Measurements from ENCODE around the gene DCBLD1.

Gene DCBLD1

DNA sequence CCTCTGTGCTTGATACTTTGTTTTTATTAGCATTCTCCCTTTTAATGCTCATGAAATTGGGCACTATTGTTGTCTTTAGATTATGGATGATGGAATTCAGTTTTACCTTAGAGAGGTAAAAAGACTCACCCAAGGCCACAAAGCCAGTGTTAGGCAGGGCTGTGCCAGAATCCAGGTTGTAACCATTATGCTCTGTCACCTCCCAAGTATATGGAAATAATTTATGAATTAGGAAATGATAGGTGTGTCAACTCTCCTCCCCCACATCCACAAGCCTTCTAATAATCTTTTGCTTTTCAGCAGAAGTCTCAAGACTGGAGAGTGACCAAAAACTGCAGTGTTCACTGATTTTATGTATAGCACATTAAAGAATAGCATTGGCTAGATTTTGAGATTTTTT is 13.0 kb downstream of the DCBLD1 start:
- TF ChIP-seq SPI1 (IDR thresholded peaks at IDR 0.05; ENCODE audit: low read depth, low read length) (no peak), POLR2A (IDR thresholded peaks at IDR 0.05; ENCODE audit: low read depth, low read length) (no peak), POU2F2 (IDR thresholded peaks at IDR 0.05; ENCODE audit: low read depth, low read length) (no peak), PAX5 (IDR thresholded peaks at IDR 0.05; ENCODE audit: insufficient read depth, low read length, severe bottlenecking) (no peak), TAF1 (IDR thresholded peaks at IDR 0.05; ENCODE audit: low read depth, low read length) (no peak), POLR2AphosphoS5 (IDR thresholded peaks at IDR 0.05; ENCODE audit: low read depth, low read length) (no peak)
- FAIRE-seq (no peak), DNase-seq (ENCODE audit: insufficient read length, low spot score) (no peak)

DNA sequence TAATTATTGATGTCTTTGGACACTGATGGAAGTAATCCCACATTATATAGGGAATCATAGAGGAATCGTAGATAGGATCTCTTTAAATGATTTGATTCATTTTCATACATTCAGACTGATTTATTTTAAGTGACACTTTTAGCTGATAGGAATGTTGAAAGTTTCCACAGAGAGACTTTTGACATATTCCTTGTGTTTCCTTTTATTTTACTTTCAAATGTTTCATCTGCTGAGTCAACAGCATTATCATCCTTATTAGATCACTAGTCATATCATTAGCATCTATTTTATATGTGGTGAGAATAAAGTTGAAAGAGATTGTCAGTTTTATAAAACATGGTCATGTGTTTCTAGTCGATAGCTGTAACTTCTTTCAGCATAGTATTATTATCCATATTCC is 13.4 kb downstream of the DCBLD1 start:
- FAIRE-seq = no peak
- DNase-seq (ENCODE audit: insufficient read length, low spot score) = no peak
- no peak for TF ChIP-seq POLR2AphosphoS5 (IDR thresholded peaks at IDR 0.05; ENCODE audit: low read depth, low read length)
- TF ChIP-seq POU2F2 (IDR thresholded peaks at IDR 0.05; ENCODE audit: low read depth, low read length) = no peak
- TF ChIP-seq POLR2A (IDR thresholded peaks at IDR 0.05; ENCODE audit: low read depth, low read length) = no peak
- TF ChIP-seq TAF1 (IDR thresholded peaks at IDR 0.05; ENCODE audit: low read depth, low read length) = no peak
- TF ChIP-seq PAX5 (IDR thresholded peaks at IDR 0.05; ENCODE audit: insufficient read depth, low read length, severe bottlenecking) = no peak
- TF ChIP-seq SPI1 (IDR thresholded peaks at IDR 0.05; ENCODE audit: low read depth, low read length) = no peak

- FAIRE-seq (no peak), DNase-seq (ENCODE audit: insufficient read length, low spot score) (no peak)
- no peak for TF ChIP-seq PAX5 (IDR thresholded peaks at IDR 0.05; ENCODE audit: insufficient read depth, low read length, severe bottlenecking)
- TF ChIP-seq SPI1 (IDR thresholded peaks at IDR 0.05; ENCODE audit: low read depth, low read length) = no peak
- no peak for TF ChIP-seq POLR2A (IDR thresholded peaks at IDR 0.05; ENCODE audit: low read depth, low read length)
- TF ChIP-seq POLR2AphosphoS5 (IDR thresholded peaks at IDR 0.05; ENCODE audit: low read depth, low read length) = no peak
- no peak for TF ChIP-seq POU2F2 (IDR thresholded peaks at IDR 0.05; ENCODE audit: low read depth, low read length)
- TF ChIP-seq TAF1 (IDR thresholded peaks at IDR 0.05; ENCODE audit: low read depth, low read length) = no peak
Measured at GRCh38 chr6:117496383-117496990, 14.0 kb downstream of the DCBLD1 start.

DNA sequence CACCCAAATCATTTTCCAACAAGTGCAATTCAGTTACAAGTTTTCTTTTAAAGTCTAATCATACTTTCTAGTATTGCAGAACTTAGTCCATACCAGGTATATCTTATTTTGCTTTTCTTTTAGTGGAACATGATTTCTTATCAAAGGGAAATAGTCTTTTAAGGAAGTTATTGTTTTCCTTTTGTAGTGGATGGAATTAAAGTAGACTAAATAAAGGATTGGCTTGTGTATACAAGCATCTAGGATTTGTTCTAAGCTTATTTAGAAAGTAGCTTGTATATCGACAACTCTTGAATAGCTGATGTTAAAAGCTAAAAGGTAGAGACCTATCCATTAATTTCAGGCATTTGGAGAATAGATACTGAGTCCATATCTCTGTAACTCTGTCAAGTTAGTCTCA is 14.8 kb downstream of the DCBLD1 start:
- FAIRE-seq = no peak
- TF ChIP-seq TAF1 (IDR thresholded peaks at IDR 0.05; ENCODE audit: low read depth, low read length) (no peak), PAX5 (IDR thresholded peaks at IDR 0.05; ENCODE audit: insufficient read depth, low read length, severe bottlenecking) (no peak), SPI1 (IDR thresholded peaks at IDR 0.05; ENCODE audit: low read depth, low read length) (no peak), POU2F2 (IDR thresholded peaks at IDR 0.05; ENCODE audit: low read depth, low read length) (no peak), POLR2A (IDR thresholded peaks at IDR 0.05; ENCODE audit: low read depth, low read length) (no peak), POLR2AphosphoS5 (IDR thresholded peaks at IDR 0.05; ENCODE audit: low read depth, low read length) (no peak)
- no peak for DNase-seq (ENCODE audit: insufficient read length, low spot score)

- peak; percentile 85 for TF ChIP-seq SPI1 (IDR thresholded peaks at IDR 0.05; ENCODE audit: low read depth, low read length)
- TF ChIP-seq PAX5 (IDR thresholded peaks at IDR 0.05; ENCODE audit: insufficient read depth, low read length, severe bottlenecking) = no peak
- TF ChIP-seq POLR2AphosphoS5 (IDR thresholded peaks at IDR 0.05; ENCODE audit: low read depth, low read length) = no peak
- no peak for TF ChIP-seq TAF1 (IDR thresholded peaks at IDR 0.05; ENCODE audit: low read depth, low read length)
- no peak for TF ChIP-seq POLR2A (IDR thresholded peaks at IDR 0.05; ENCODE audit: low read depth, low read length)
- no peak for TF ChIP-seq POU2F2 (IDR thresholded peaks at IDR 0.05; ENCODE audit: low read depth, low read length)
- no peak for DNase-seq (ENCODE audit: insufficient read length, low spot score)
- FAIRE-seq = peak; percentile 85
Measured at GRCh38 chr6:117498159-117498558, 15.7 kb downstream of the DCBLD1 start.

GRCh38 chr6:117501722-117502121 is 19.2 kb downstream of the DCBLD1 start:
- no peak for TF ChIP-seq POLR2AphosphoS5 (IDR thresholded peaks at IDR 0.05; ENCODE audit: low read depth, low read length)
- TF ChIP-seq POU2F2 (IDR thresholded peaks at IDR 0.05; ENCODE audit: low read depth, low read length) = no peak
- no peak for TF ChIP-seq POLR2A (IDR thresholded peaks at IDR 0.05; ENCODE audit: low read depth, low read length)
- no peak for TF ChIP-seq TAF1 (IDR thresholded peaks at IDR 0.05; ENCODE audit: low read depth, low read length)
- no peak for TF ChIP-seq PAX5 (IDR thresholded peaks at IDR 0.05; ENCODE audit: insufficient read depth, low read length, severe bottlenecking)
- TF ChIP-seq SPI1 (IDR thresholded peaks at IDR 0.05; ENCODE audit: low read depth, low read length) = no peak
- FAIRE-seq = no peak
- no peak for DNase-seq (ENCODE audit: insufficient read length, low spot score)

DNA sequence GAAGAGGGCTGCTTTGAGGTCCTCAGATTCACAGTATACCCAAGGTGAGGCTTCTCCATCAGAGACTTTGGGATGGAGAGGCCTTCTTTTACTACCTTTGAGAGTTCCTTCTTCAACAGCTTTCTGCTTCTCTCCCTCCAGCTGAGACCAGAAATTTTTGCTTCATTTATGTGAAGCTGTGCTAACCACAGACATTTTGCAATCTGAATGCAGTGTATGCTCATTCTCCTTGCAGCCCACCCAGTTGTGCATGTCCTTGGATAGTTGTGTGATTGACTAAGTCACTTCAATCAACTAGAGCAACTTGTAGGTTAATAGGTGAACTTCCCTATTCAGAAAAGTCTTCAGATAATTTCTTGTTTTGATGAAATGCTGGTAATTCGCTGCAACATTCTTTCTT is 20.1 kb downstream of the DCBLD1 start:
- DNase-seq (ENCODE audit: insufficient read length, low spot score) (no peak), FAIRE-seq (no peak)
- TF ChIP-seq POU2F2 (IDR thresholded peaks at IDR 0.05; ENCODE audit: low read depth, low read length) = no peak
- TF ChIP-seq SPI1 (IDR thresholded peaks at IDR 0.05; ENCODE audit: low read depth, low read length) = no peak
- TF ChIP-seq POLR2AphosphoS5 (IDR thresholded peaks at IDR 0.05; ENCODE audit: low read depth, low read length) = no peak
- TF ChIP-seq PAX5 (IDR thresholded peaks at IDR 0.05; ENCODE audit: insufficient read depth, low read length, severe bottlenecking) = no peak
- TF ChIP-seq POLR2A (IDR thresholded peaks at IDR 0.05; ENCODE audit: low read depth, low read length) = no peak
- TF ChIP-seq TAF1 (IDR thresholded peaks at IDR 0.05; ENCODE audit: low read depth, low read length) = no peak

DNA sequence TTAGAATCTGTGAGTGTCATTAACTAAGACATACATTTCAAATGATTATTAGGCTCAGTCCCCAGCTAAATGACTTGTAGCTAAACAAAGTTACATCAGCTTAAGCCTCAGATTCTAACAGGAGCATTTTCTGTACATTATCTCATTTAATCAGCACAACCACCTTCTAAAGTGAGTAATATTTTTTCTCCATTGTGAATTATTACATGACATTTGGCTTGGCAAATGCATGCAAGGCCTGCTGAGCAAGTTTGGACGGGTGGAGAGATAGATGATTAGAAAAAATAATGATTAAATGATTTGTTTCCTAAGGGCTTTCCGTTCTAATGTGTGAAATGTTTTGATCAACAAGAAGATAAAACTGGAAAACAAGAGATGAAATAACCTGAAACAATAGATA is 20.7 kb downstream of the DCBLD1 start:
- no peak for FAIRE-seq
- DNase-seq (ENCODE audit: insufficient read length, low spot score) = no peak
- TF ChIP-seq POU2F2 (IDR thresholded peaks at IDR 0.05; ENCODE audit: low read depth, low read length) (no peak), TAF1 (IDR thresholded peaks at IDR 0.05; ENCODE audit: low read depth, low read length) (no peak), SPI1 (IDR thresholded peaks at IDR 0.05; ENCODE audit: low read depth, low read length) (no peak), POLR2AphosphoS5 (IDR thresholded peaks at IDR 0.05; ENCODE audit: low read depth, low read length) (no peak), PAX5 (IDR thresholded peaks at IDR 0.05; ENCODE audit: insufficient read depth, low read length, severe bottlenecking) (no peak), POLR2A (IDR thresholded peaks at IDR 0.05; ENCODE audit: low read depth, low read length) (no peak)

GRCh38 chr6:117504478-117505144 is 22.1 kb downstream of the DCBLD1 start:
- DNase-seq (ENCODE audit: insufficient read length, low spot score) (no peak), FAIRE-seq (no peak)
- TF ChIP-seq POLR2A (IDR thresholded peaks at IDR 0.05; ENCODE audit: low read depth, low read length) (no peak), TAF1 (IDR thresholded peaks at IDR 0.05; ENCODE audit: low read depth, low read length) (no peak), SPI1 (IDR thresholded peaks at IDR 0.05; ENCODE audit: low read depth, low read length) (no peak), PAX5 (IDR thresholded peaks at IDR 0.05; ENCODE audit: insufficient read depth, low read length, severe bottlenecking) (no peak), POU2F2 (IDR thresholded peaks at IDR 0.05; ENCODE audit: low read depth, low read length) (no peak), POLR2AphosphoS5 (IDR thresholded peaks at IDR 0.05; ENCODE audit: low read depth, low read length) (no peak)

Measured in GM12891 (cell line).